ENCODE results near the gene CELF2.

Gene CELF2

DNA sequence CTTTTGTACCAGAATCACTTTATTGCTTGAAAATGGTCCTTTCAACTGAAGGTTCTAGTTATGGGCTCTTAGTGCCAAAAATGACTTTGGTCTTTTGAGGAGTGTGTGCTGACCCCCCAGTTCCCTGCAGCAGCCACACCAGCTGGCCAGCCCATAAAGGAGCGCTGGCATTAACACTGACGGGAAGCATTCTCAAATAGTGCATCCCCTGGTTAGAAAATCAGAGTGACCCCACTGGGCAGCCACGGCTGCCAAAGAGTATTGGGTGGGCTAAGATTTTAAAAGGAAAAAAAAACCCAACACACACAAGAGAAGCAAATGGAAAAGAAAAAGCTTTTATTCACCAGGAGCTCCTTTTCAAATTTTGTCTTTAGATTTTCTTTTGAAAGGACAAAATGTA is 199.8 kb downstream of the CELF2 start:
- H4K20me1 ChIP-seq (ENCODE audit: control insufficient read depth, insufficient read depth, low read depth, low read length) = 0 out of 2 replicates have a peak, but pooled peaks cover 7% of the 10 kb centered on the region
- no peak for TF ChIP-seq EZH2phosphoT487 (IDR thresholded peaks at IDR 0.05; ENCODE audit: borderline replicate concordance, low read length)
- TF ChIP-seq, protein P1, sequence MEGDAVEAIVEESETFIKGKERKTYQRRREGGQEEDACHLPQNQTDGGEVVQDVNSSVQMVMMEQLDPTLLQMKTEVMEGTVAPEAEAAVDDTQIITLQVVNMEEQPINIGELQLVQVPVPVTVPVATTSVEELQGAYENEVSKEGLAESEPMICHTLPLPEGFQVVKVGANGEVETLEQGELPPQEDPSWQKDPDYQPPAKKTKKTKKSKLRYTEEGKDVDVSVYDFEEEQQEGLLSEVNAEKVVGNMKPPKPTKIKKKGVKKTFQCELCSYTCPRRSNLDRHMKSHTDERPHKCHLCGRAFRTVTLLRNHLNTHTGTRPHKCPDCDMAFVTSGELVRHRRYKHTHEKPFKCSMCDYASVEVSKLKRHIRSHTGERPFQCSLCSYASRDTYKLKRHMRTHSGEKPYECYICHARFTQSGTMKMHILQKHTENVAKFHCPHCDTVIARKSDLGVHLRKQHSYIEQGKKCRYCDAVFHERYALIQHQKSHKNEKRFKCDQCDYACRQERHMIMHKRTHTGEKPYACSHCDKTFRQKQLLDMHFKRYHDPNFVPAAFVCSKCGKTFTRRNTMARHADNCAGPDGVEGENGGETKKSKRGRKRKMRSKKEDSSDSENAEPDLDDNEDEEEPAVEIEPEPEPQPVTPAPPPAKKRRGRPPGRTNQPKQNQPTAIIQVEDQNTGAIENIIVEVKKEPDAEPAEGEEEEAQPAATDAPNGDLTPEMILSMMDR (IDR thresholded peaks at IDR 0.05; ENCODE audit: low read depth, low read length, poor library complexity, severe bottlenecking) = no peak
- no peak overlapping the region for H3K4me2 ChIP-seq (ENCODE audit: low read length)
- H3K36me3 ChIP-seq (ENCODE audit: control insufficient read depth, low read length) = no peaks in the 10 kb centered on the region
- peaks cover 24% of the 10 kb centered on the region for H3K27me3 ChIP-seq (ENCODE audit: control insufficient read depth, low read length)
- no peak overlapping the region for H3K27ac ChIP-seq (ENCODE audit: low read depth, low read length)
- no peaks in the 10 kb centered on the region for H3K79me2 ChIP-seq (ENCODE audit: control insufficient read depth, low read length)
- no peaks in the 10 kb centered on the region for H3K4me1 ChIP-seq (ENCODE audit: control insufficient read depth, low read length)
- H3K4me3 ChIP-seq (ENCODE audit: low read length) = no peak overlapping the region
- H3K9me2 ChIP-seq (replicated peaks; ENCODE audit: control insufficient read depth, low read length) = no peaks in the 10 kb centered on the region
- H3K9me3 ChIP-seq (ENCODE audit: control insufficient read depth, insufficient read depth, low read length) = no peaks in the 10 kb centered on the region
- H3F3A ChIP-seq (ENCODE audit: control insufficient read depth, insufficient read depth) = no peaks in the 10 kb centered on the region

DNA sequence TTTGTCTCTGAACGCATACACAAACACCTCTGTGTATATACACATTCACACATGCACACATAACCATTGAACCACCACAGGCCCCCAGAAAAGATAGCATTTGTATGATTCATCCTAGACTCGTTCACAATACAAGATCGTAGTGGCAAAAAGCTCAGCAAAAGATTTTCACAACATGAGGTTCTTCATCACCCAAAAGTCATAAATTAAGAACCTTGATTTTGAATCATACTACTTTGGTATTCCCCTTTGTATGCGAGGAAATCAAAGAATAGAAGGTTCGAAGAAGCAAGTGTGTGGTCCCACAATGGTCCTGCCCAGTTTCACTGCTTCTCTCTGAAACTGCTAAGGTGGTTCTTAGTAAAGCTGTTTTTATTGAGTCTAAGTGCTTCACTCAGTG is 200.7 kb downstream of the CELF2 start:
- TF ChIP-seq, protein P1 (IDR thresholded peaks at IDR 0.05; ENCODE audit: low read depth, low read length, poor library complexity, severe bottlenecking) = no peak
- TF ChIP-seq EZH2phosphoT487 (IDR thresholded peaks at IDR 0.05; ENCODE audit: borderline replicate concordance, low read length) = no peak
- H3K27me3 ChIP-seq (ENCODE audit: control insufficient read depth, low read length) = peaks cover 20% of the 10 kb centered on the region
- H3K36me3 ChIP-seq (ENCODE audit: control insufficient read depth, low read length) = no peaks in the 10 kb centered on the region
- no peak overlapping the region for H3K4me3 ChIP-seq (ENCODE audit: low read length)
- H3K27ac ChIP-seq (ENCODE audit: low read depth, low read length) = no peak overlapping the region
- no peaks in the 10 kb centered on the region for H3K9me3 ChIP-seq (ENCODE audit: control insufficient read depth, insufficient read depth, low read length)
- no peaks in the 10 kb centered on the region for H3K4me1 ChIP-seq (ENCODE audit: control insufficient read depth, low read length)
- no peaks in the 10 kb centered on the region for H3K9me2 ChIP-seq (replicated peaks; ENCODE audit: control insufficient read depth, low read length)
- no peak overlapping the region for H3K4me2 ChIP-seq (ENCODE audit: low read length)
- H3K79me2 ChIP-seq (ENCODE audit: control insufficient read depth, low read length) = no peaks in the 10 kb centered on the region
- H3F3A ChIP-seq (ENCODE audit: control insufficient read depth, insufficient read depth) = no peaks in the 10 kb centered on the region
- 0 out of 2 replicates have a peak, but pooled peaks cover 7% of the 10 kb centered on the region for H4K20me1 ChIP-seq (ENCODE audit: control insufficient read depth, insufficient read depth, low read depth, low read length)

DNA sequence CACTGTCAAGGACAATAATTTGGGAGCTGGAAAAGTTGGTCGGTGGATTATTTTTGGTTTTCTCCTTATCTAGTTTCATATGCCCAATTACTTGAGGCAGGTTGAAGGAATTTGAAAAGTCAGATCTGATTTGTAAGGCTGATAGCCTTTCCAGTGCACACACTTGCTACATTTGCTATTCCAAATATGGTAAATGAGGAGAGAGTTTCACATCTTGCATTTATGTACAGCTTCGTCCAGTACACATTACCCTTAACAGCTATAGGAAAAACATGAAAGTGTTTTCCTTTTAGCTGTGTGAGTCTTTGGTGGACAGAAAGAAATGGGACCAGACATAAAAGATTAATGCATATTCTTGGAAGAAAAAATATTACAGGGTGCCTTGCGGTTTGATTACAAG is 201.8 kb downstream of the CELF2 start:
- H3K27ac ChIP-seq (ENCODE audit: low read depth, low read length) = no peak overlapping the region
- H3K4me2 ChIP-seq (ENCODE audit: low read length) = no peak overlapping the region
- H3K4me1 ChIP-seq (ENCODE audit: control insufficient read depth, low read length) = no peaks in the 10 kb centered on the region
- H3K27me3 ChIP-seq (ENCODE audit: control insufficient read depth, low read length) = peaks cover 20% of the 10 kb centered on the region
- H3K36me3 ChIP-seq (ENCODE audit: control insufficient read depth, low read length) = no peaks in the 10 kb centered on the region
- TF ChIP-seq EZH2phosphoT487 (IDR thresholded peaks at IDR 0.05; ENCODE audit: borderline replicate concordance, low read length) = no peak
- TF ChIP-seq, protein P1 (IDR thresholded peaks at IDR 0.05; ENCODE audit: low read depth, low read length, poor library complexity, severe bottlenecking) = no peak
- no peaks in the 10 kb centered on the region for H3K79me2 ChIP-seq (ENCODE audit: control insufficient read depth, low read length)
- no peak overlapping the region for H3K4me3 ChIP-seq (ENCODE audit: low read length)
- H4K20me1 ChIP-seq (ENCODE audit: control insufficient read depth, insufficient read depth, low read depth, low read length) = 0 out of 2 replicates have a peak, but pooled peaks cover 7% of the 10 kb centered on the region
- H3F3A ChIP-seq (ENCODE audit: control insufficient read depth, insufficient read depth) = no peaks in the 10 kb centered on the region
- H3K9me2 ChIP-seq (replicated peaks; ENCODE audit: control insufficient read depth, low read length) = no peaks in the 10 kb centered on the region
- no peaks in the 10 kb centered on the region for H3K9me3 ChIP-seq (ENCODE audit: control insufficient read depth, insufficient read depth, low read length)

All from DOHH2 (cell line).